K562 (cell line): ENCODE measurements around the gene ACSL6. TPM values are rescaled to one million over a fixed set of nuclear protein-coding genes. Genes with fewer than 3 reads are reported as not detected.

Source experiments
- ATAC-seq: fragments of 200-7000 bp; cut with Tn5 transposase; 3 replicates; pipeline ENCODE4 v1.9.1; 2020; ENCODE audit warnings: moderate library complexity
- BruUV-seq: library from RNA; stranded (reverse); fragments of 400-500 nt; replicated peaks from 2 replicates; lab custom pipeline; 2021; lab: Mats Ljungman, UMichigan
- CTCF ChIA-PET: fragments of 300-600 bp; formaldehyde crosslinking; extraction: SDS; loops from one replicate; lab custom pipeline; 2021; ENCODE audit warnings: low intra/inter-chr PET ratio; lab: Yijun Ruan, JAX
- POLR2A ChIA-PET: fragments of 300-600, 350-650 bp; sonication (Branson Sonifier 250); formaldehyde crosslinking; extraction: SDS; loops from one replicate; lab custom pipeline; 2021; ENCODE audit warnings: antibody characterized with exemption, inconsistent platforms; lab: Yijun Ruan, JAX
- DNase-seq, 4 experiments: peaks; one replicate each; pipeline versions ENCODE4 v3.0.0 to v3.0.0-alpha.2; 2011 to 2018; ENCODE audit warnings: low spot score in 3 of 4, mixed read lengths in 3 of 4; ENCODE audit errors: extremely low read depth in 1 of 4
- FAIRE-seq: peaks from 2 replicates; lab custom pipeline; 2011; peaks lifted over from hg19 to GRCh38; lab: Jason Lieb, UNC
- H2AFZ ChIP-seq: 2 replicates; pipeline ENCODE4 v1.6.0; 2011; ENCODE audit warnings: low read depth, low read length, control low read depth, inconsistent platforms
- H3K27ac ChIP-seq: fragments of 200-600 bp; 3 replicates; pipeline ENCODE4 v1.8.0; 2011; ENCODE audit warnings: low read depth, mild to moderate bottlenecking, control low read depth, inconsistent platforms, low read length, moderate library complexity, mixed read lengths; ENCODE audit errors: extremely low read depth
- H3K27me3 ChIP-seq, 2 experiments: fragments of 300-600 bp in 1 of 2; 2 replicates in 1 of 2; 3 replicates in 1 of 2; pipeline versions ENCODE4 v1.6.0 to v1.8.0; 2011; ENCODE audit warnings: inconsistent platforms in 2 of 2, low read length in 2 of 2, mild to moderate bottlenecking in 1 of 2, mixed read lengths in 1 of 2, moderate library complexity in 1 of 2; ENCODE audit not compliant: control insufficient read depth in 2 of 2, insufficient read depth in 2 of 2
- H3K36me3 ChIP-seq: fragments of 300-600 bp; 3 replicates; pipeline ENCODE4 v1.8.0; 2011; ENCODE audit warnings: mild to moderate bottlenecking, low read length, inconsistent platforms; ENCODE audit not compliant: control insufficient read depth, insufficient read depth
- H3K4me1 ChIP-seq, 2 experiments: fragments of 200-600 bp in 1 of 2; replicated peaks in 1 of 2; 2 replicates in 1 of 2; 3 replicates in 1 of 2; pipeline versions ENCODE4 v1.5.1 to v1.8.0; 2011; ENCODE audit warnings: inconsistent platforms in 2 of 2, low read length in 2 of 2, mild to moderate bottlenecking in 1 of 2, mixed read lengths in 1 of 2, moderate library complexity in 1 of 2; ENCODE audit not compliant: control insufficient read depth in 2 of 2, insufficient read depth in 2 of 2
- H3K4me2 ChIP-seq: 2 replicates; pipeline ENCODE4 v1.6.1; 2011; ENCODE audit warnings: low read length, control low read depth, inconsistent platforms, mixed read lengths; ENCODE audit not compliant: insufficient read depth
- H3K4me3 ChIP-seq: fragments of 200-600 bp; sonication (generic), shearing (Covaris generic); 2 replicates; pipeline ENCODE4 v1.5.1; 2016; ENCODE audit warnings: control low read depth, inconsistent platforms
- H3K79me2 ChIP-seq: fragments of 200-600 bp; 3 replicates; pipeline ENCODE4 v1.8.0; 2011; ENCODE audit warnings: low read length, inconsistent platforms; ENCODE audit not compliant: control insufficient read depth, insufficient read depth
- H3K9ac ChIP-seq, 2 experiments: 2 replicates each; pipeline versions ENCODE4 v1.6.0 to v1.6.1; 2011; ENCODE audit warnings: low read depth in 2 of 2, low read length in 2 of 2, control low read depth in 1 of 2, inconsistent platforms in 1 of 2, mild to moderate bottlenecking in 1 of 2, mixed read lengths in 1 of 2; ENCODE audit not compliant: insufficient read depth in 1 of 2
- H3K9me1 ChIP-seq: one replicate; pipeline ENCODE4 v1.6.0; 2011; ENCODE audit warnings: inconsistent platforms, mild to moderate bottlenecking, low read length, moderate library complexity; ENCODE audit not compliant: control insufficient read depth, insufficient read depth
- H3K9me3 ChIP-seq: replicated peaks from 2 replicates; pipeline ENCODE4 v1.5.1; 2011; ENCODE audit warnings: low read depth, low read length, inconsistent platforms; ENCODE audit not compliant: control insufficient read depth, insufficient read depth
- H4K20me1 ChIP-seq: replicated peaks from 2 replicates; pipeline ENCODE4 v1.6.1; 2011; ENCODE audit warnings: low read length, inconsistent platforms, mixed read lengths; ENCODE audit not compliant: control insufficient read depth, insufficient read depth
- CBFB ChIP-seq: sonication (generic); formaldehyde crosslinking; IDR thresholded peaks from 2 replicates; pipeline ENCODE4 v1.4.0; 2020; ENCODE audit warnings: mild to moderate bottlenecking, missing genetic modification reagents
- MYNN ChIP-seq, 2 experiments: sonication (generic); formaldehyde crosslinking in 1 of 2; IDR thresholded peaks; 2 replicates each; pipeline versions ENCODE4 v1.5.0 to v1.6.1; 2016 to 2020; ENCODE audit warnings: antibody characterized with exemption in 1 of 2, missing genetic modification reagents in 1 of 2
- POLR2G ChIP-seq: fragments of 200-400 bp; formaldehyde crosslinking; IDR thresholded peaks from 2 replicates; pipeline ENCODE4 v1.6.1; 2017; ENCODE audit warnings: low read depth, mild to moderate bottlenecking, antibody characterized with exemption, low read length, moderate library complexity
- SMAD2 ChIP-seq: fragments of 150-350 bp; IDR thresholded peaks from 2 replicates; pipeline ENCODE4 v1.6.1; 2014; ENCODE audit warnings: low read depth, mild to moderate bottlenecking, low read length
- SREBF2 ChIP-seq: sonication (generic); formaldehyde crosslinking; IDR thresholded peaks from 2 replicates; pipeline ENCODE4 v1.4.0; 2020; ENCODE audit warnings: mild to moderate bottlenecking, missing genetic modification reagents
- ZNF583 ChIP-seq: fragments of 250-450 bp; sonication (Bioruptor Pico); IDR thresholded peaks from 2 replicates; pipeline ENCODE4 v1.4.0; 2020
- ZNF778 ChIP-seq: fragments of 450-650 bp; formaldehyde crosslinking; IDR thresholded peaks from 2 replicates; pipeline ENCODE4 v1.4.0; 2020; ENCODE audit warnings: mild to moderate bottlenecking, moderate library complexity
- WGBS: fragments of 100-300 bp; shearing (Covaris generic); methylation state at CpG from one replicate; pipeline ENCODE4 v1.1.6; 2016; ENCODE audit warnings: low coverage, mixed read lengths; ENCODE audit not compliant: insufficient coverage; ENCODE audit errors: missing lambda C conversion rate; 5-methylcytosine and 5-hydroxymethylcytosine counted together
- in situ Hi-C: fragments of 300-500 bp; cut with MboI; formaldehyde crosslinking; loops from 4 replicates; pipeline ENCODE4 v1.15.0; 2018; ENCODE audit warnings: inconsistent platforms, mixed read lengths
- intact Hi-C: fragments of 100-400 bp; cut with micrococcal nuclease; formaldehyde crosslinking; loops from 2 replicates; pipeline ENCODE4 v1.14.2; 2022
- polyA plus RNA-seq, 8 experiments: library from polyadenylated mRNA; depleted of rRNA in 4 of 8; stranded (reverse) in 5 of 8; unstranded in 3 of 8; fragments of >200 nt; fragmentation: Nextera tagmentation in 2 of 8; fragmentation: Illumina TruSeq in 1 of 8; extraction: Ambion mirVana in 2 of 8; extraction: Trizol in 1 of 8; gene quantifications; 2 replicates each; pipeline versions ENCODE4 v1.2.1 to v1.2.3, GENCODE V29; 2011 to 2014; ENCODE audit warnings: inconsistent platforms in 1 of 8, missing spikeins in 1 of 8
- total RNA-seq, 7 experiments: library from RNA; depleted of rRNA in 6 of 7; stranded (reverse); fragments of >200 nt in 6 of 7; fragmentation: Illumina TruSeq in 2 of 7; extraction: Trizol in 2 of 7; gene quantifications; 2 replicates each; pipeline versions ENCODE4 v1.2.1 to v1.2.3, GENCODE V29; 2011 to 2021; ENCODE audit warnings: low replicate concordance in 1 of 7
- TF ChIP-seq, protein P1 (sequence below): sonication (generic); formaldehyde crosslinking; IDR thresholded peaks from 2 replicates; pipeline ENCODE4 v1.8.0; 2022; ENCODE audit warnings: mild to moderate bottlenecking, missing genetic modification reagents, borderline replicate concordance
- TF ChIP-seq, protein P2 (sequence below): sonication (generic); formaldehyde crosslinking; IDR thresholded peaks from 2 replicates; pipeline ENCODE4 v1.8.1; 2023; ENCODE audit warnings: mild to moderate bottlenecking, missing genetic modification reagents
- TF ChIP-seq, protein P3 (sequence below), 3 experiments: fragments of 200-800 bp in 1 of 3; fragments of 250-450 bp in 1 of 3; fragments of 450-650 bp in 1 of 3; sonication (Bioruptor Pico) in 1 of 3; sonication (Bioruptor generic) in 1 of 3; formaldehyde crosslinking in 1 of 3; IDR thresholded peaks; 2 replicates each; pipeline versions ENCODE4 v1.6.1 to v1.8.0; 2016 to 2022; ENCODE audit warnings: mild to moderate bottlenecking in 2 of 3, missing genetic modification characterization in 2 of 3, missing compliant biosample characterization in 1 of 3, moderate library complexity in 1 of 3

Gene ACSL6
- total and polyA plus RNA-seq, 9 of the 15 experiments (the other 6 are each of a cell fraction or from before 2014, with no cell fraction given): 0.50 to 1.5 (median 0.69) TPM

DNA sequence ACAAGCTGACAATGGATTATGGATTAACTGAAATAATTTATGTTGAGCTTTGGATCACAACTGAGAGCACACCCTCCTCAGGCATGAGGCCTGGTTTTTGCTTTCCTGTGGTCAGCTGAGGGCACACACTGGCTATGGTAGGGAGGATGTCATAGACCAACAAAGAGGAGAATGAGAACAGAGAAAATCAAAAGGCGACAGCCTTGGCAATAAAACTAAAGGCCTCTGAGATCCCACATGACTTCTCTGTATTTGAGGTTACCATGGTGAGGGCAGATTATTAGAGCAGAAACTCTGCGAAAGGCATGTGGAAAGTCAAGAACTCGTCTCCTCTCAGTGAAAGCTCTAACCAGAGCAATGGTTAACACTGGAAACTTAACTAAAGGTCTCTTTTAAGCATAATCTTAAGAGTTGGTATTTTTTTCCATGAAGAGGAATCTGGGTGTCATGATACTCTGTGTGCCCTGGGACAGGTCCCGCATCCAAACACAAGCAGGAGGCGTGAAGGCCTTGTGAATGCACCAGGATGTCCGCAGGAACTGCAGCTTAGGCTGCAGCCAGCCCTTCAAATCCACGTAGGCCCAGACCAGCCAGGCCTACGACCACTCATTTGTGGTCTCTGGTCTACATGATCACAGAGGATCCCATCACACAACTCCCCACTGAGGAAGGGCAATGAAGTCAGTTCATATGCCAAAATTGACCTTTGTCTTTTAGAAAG, 53.6 kb downstream of the ACSL6 start:
- FAIRE-seq: no peak
- no peaks in the 10 kb centered on the region for H4K20me1 ChIP-seq
- in situ Hi-C loops: no loop called here
- TF ChIP-seq ZNF583 (CRISPR knock-in tag) (no peak), MYNN (IDR thresholded peaks at IDR 0.05) (no peak), MYNN (CRISPR knock-in tag; IDR thresholded peaks at IDR 0.05) (no peak), ZNF778 (CRISPR knock-in tag) (no peak), POLR2G (no peak), SMAD2 (no peak), SREBF2 (CRISPR knock-in tag) (no peak), CBFB (CRISPR knock-in tag) (no peak)
- TF ChIP-seq, protein P1, sequence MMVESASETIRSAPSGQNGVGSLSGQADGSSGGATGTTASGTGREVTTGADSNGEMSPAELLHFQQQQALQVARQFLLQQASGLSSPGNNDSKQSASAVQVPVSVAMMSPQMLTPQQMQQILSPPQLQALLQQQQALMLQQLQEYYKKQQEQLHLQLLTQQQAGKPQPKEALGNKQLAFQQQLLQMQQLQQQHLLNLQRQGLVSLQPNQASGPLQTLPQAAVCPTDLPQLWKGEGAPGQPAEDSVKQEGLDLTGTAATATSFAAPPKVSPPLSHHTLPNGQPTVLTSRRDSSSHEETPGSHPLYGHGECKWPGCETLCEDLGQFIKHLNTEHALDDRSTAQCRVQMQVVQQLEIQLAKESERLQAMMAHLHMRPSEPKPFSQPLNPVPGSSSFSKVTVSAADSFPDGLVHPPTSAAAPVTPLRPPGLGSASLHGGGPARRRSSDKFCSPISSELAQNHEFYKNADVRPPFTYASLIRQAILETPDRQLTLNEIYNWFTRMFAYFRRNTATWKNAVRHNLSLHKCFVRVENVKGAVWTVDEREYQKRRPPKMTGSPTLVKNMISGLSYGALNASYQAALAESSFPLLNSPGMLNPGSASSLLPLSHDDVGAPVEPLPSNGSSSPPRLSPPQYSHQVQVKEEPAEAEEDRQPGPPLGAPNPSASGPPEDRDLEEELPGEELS (CRISPR knock-in tag): no peak
- TF ChIP-seq, protein P2, sequence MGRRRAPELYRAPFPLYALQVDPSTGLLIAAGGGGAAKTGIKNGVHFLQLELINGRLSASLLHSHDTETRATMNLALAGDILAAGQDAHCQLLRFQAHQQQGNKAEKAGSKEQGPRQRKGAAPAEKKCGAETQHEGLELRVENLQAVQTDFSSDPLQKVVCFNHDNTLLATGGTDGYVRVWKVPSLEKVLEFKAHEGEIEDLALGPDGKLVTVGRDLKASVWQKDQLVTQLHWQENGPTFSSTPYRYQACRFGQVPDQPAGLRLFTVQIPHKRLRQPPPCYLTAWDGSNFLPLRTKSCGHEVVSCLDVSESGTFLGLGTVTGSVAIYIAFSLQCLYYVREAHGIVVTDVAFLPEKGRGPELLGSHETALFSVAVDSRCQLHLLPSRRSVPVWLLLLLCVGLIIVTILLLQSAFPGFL (CRISPR knock-in tag): no peak
- TF ChIP-seq, protein P3, sequence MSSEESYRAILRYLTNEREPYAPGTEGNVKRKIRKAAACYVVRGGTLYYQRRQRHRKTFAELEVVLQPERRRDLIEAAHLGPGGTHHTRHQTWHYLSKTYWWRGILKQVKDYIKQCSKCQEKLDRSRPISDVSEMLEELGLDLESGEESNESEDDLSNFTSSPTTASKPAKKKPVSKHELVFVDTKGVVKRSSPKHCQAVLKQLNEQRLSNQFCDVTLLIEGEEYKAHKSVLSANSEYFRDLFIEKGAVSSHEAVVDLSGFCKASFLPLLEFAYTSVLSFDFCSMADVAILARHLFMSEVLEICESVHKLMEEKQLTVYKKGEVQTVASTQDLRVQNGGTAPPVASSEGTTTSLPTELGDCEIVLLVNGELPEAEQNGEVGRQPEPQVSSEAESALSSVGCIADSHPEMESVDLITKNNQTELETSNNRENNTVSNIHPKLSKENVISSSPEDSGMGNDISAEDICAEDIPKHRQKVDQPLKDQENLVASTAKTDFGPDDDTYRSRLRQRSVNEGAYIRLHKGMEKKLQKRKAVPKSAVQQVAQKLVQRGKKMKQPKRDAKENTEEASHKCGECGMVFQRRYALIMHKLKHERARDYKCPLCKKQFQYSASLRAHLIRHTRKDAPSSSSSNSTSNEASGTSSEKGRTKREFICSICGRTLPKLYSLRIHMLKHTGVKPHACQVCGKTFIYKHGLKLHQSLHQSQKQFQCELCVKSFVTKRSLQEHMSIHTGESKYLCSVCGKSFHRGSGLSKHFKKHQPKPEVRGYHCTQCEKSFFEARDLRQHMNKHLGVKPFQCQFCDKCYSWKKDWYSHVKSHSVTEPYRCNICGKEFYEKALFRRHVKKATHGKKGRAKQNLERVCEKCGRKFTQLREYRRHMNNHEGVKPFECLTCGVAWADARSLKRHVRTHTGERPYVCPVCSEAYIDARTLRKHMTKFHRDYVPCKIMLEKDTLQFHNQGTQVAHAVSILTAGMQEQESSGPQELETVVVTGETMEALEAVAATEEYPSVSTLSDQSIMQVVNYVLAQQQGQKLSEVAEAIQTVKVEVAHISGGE (CRISPR knock-in tag; IDR thresholded peaks at IDR 0.05): no peak

More for the DNA sequence above, 53.6 kb downstream of the ACSL6 start:
- Histone ChIP-seq H3K27me3 (no peaks in the 10 kb centered on the region), H2AFZ (no peak overlapping the region), H3K27ac (no peak overlapping the region), H3K4me1 (no peaks in the 10 kb centered on the region), H3K9me3 (no peaks in the 10 kb centered on the region), H3K4me2 (no peak overlapping the region), H3K36me3 (no peaks in the 10 kb centered on the region), H3K79me2 (no peaks in the 10 kb centered on the region), H3K9ac (no peak overlapping the region), H3K9me1 (no peaks in the 10 kb centered on the region), H3K4me3 (no peak overlapping the region)
- no peak; the same call in 2 of the 3 replicates for ATAC-seq
- CTCF ChIA-PET: no interaction called here
- BruUV-seq: no TSS peak
- WGBS: 62% methylated on average over 8 of the region's 8 CpGs
- POLR2A ChIA-PET: interaction anchor here (0.7 kb wide), 1 partner anchor 51 kb away, joined by 3 read pairs; no protein-coding TSS in a partner anchor
- intact Hi-C loops: no loop called here
- DNase-seq: no peak
